Left colon (tissue), 2 donors: ENCODE measurements around the gene LRRC46. TPM values are rescaled to one million over a fixed set of nuclear protein-coding genes. Genes with fewer than 3 reads are reported as not detected.

ENCODE experiments used
- ATAC-seq: fragments of 200-7000 bp; cut with Tn5 transposase; one replicate; pipeline ENCODE4 v1.9.1; 2020; ENCODE audit warnings: mild to moderate bottlenecking, moderate library complexity
- DNase-seq, 2 donors: peaks; one replicate each; pipeline ENCODE4 v3.0.0-alpha.2; 2020
- intact Hi-C, 2 donors: fragments of 100-400 bp; cut with DNase I in 1 of 2; cut with micrococcal nuclease in 1 of 2; formaldehyde crosslinking; loops; one replicate each; pipeline versions ENCODE4 v1.11.2 to v1.14.0; 2022; cut with DNase I, micrococcal nuclease
- total RNA-seq, 2 donors: library from RNA; stranded (reverse); fragmentation: NEBNext Ultra II Directional; extraction: Animal tissue kit (Norgen Biotek cat#: 25700); gene quantifications; one replicate each; pipeline ENCODE4 v1.2.1, GENCODE V29; 2021
- donor health status: DM: no; HTN: no; CAD: no.
- donor health status: DM: yes; HTN: yes; CAD: no.

The LRRC46 gene
- total RNA-seq, 2 donors from 2014 or later = 0.42 TPM; not detected in 1

DNA sequence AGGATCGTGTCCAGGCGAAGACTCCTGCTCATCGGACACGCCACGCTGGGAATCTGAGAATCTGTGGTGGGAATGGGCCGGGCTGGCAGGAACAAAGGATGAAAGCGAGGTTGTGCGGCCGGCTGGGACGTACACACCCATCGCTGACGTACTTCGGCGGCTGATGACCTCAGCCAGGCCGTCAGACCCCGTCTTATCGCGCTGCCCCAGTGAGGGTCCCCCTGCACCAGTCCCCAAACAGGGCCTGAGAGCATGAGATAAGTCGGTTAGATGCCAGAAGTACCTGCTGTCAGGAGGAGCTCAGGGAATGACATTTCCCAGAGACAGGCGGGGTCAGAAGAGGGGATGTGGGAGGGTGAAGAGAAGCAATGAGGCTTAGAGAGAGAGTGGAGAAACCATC is 35.5 kb downstream of the LRRC46 start:
- DNase-seq (no peak), ATAC-seq (no peak)
- intact Hi-C loops = no loop called here

DNA sequence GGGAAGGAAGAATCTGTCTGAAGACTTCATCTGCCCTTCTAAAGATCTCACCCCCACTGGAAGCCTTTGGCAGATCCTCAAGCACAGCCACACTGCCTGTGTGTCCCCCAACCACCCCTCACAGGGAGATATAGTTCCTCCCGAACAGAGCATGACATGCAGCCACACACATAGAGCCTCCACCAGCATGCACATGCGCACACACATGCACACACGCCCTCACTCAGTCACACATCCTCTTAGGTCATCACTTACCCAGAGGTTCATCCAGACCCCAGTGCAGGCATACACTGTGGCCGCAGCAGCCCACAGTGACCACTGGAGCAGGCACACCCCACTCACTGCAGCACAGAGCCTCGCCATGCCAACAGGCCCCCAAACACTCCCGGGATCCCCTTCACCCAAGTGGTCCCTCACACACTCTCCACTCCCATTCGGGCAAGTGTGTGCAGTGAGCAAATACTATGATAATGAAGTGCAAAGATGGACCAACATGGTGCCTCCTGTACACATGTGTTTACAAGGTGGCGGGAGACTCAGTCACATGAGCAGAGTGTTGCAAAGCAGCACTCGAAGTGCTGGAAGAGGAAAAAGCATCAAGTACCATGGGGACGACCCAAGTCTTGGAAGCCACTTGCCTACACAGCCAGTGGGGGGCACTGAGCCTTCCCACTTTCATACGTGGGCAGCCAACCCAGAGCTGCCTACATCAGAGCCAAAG is 36.5 kb downstream of the LRRC46 start:
- DNase-seq = no peak
- intact Hi-C loops = no loop called here
- no peak for ATAC-seq

DNA sequence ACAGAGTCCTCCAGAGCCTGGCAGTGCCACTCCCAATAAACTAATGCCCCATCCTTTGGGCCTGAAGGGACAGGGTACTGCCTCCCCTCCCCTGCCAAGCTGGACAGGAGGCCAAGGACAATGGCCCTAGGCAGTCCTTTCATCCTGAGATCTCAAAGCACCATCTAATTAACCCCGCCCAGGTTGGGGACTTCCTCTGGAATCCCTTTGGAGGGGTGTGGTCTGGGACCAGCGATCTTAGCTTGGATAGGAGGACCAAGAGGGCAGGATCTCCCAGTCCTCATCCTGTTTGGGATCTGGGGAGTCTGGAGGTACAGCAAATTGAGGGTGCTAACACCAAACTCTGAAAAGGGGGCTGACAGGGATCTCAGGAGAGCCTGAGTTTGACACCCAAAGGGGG is 37.6 kb downstream of the LRRC46 start:
- intact Hi-C loops = no loop called here
- no peak for ATAC-seq
- DNase-seq = no peak

- intact Hi-C loops = no loop called here
- no peak for DNase-seq
- no peak for ATAC-seq
These were observed 38.6 kb downstream of the LRRC46 start for GRCh38 chr17:47870056-47870455.

- ATAC-seq (no peak), DNase-seq (no peak)
- intact Hi-C loops = no loop called here
These were observed 39.6 kb downstream of the LRRC46 start for GRCh38 chr17:47871048-47871447.

DNA sequence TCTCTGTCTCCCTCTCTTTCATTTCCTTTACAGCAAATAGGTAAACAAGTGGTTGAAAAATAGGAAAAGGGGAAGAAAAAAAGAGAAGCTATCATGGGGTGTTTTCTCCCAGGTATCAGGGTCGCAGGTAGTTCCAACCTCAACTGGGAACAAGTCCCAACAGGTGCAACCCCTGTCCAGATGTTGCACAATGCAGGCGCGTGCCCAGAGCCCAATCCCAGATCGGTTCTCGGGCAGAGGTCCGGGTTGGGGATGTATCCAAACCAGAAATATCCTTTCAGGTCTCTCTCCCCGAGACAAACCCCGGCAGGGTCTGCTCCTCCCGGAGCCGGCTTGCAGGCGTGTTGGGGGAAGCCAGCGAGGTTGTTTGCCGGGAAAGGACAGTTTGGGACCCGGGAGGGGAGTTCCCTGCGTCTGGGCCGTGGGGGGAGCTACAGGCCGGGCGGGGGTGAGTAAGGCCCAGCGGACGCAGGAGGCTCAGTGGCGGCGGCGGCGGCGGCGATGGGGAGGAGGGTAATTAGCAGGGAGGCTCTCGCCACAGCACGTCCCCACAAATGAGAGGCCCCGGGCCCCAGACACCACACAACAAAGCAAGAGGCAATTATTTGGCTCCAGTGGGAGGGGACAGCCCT is 40.7 kb downstream of the LRRC46 start:
- ATAC-seq (no peak), DNase-seq (no peak)
- intact Hi-C loops = no loop called here

DNA sequence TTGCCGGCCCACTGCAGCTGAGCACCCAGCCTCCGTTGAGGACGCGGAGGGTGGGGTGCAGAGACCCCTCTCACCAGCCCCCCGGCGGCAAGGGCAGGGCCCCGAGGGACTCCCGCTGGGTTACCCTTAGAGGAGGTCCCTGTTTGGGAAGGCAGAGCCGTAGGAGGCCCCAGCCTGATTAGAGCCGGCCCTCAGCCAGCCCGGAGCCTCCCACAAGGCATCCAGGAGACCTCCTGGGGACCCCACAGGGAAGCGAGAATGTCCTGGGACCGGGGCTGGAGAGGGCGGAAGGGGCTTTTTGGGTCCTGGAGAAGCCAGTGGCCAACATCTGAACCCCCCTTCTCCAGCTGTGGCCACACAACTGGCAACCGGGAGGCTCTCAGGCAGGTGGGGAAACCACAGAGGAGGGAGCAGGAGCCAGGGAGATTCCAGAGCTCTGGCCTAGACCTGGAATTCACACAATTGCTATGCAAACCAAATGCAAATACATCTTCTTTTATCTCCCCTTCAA is 41.2 kb downstream of the LRRC46 start:
- DNase-seq = no peak
- intact Hi-C loops = no loop called here
- no peak for ATAC-seq

DNA sequence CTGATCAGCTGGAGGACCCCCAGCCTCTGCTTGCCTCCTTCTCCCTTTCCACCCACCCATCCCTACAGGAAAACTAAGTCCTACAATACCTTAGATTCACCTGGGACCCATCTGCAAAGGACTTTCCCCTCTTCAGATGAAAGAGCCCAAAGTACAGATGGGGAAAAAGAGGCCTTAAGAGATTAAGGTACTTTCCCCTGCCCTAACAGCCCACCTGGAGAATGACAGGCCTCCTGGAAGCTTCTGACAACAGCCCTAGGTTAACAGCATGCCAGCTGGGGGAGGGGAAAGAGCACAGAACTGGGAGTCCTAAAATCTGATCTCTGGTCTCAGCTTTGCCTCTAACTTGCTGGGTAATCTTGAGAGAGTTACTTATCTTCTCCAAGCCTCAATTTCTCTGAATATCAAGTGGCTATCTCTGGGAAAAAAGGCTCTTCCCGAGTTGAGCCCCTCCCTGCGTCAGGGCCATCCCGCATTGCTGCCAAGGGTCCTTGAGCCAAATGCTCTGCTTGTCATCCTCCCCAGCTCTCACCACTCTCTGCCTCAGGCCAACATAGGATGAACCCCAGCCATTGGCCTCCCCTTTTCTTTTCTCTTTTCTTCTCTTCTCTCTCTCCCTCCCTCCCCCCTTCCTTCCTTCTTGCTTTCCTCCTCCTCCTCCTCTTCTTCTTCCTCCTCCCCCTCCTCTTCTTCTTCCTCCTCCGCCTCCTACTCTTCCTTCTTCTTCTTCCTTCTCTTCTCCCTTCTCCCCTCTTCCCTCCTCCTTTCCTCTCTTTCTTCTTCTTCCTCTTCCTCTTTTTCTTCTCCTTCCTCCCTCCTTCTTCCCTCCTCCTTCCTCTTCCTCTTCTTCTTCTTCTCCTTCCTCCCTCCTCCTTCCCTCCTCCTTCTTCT is 42.0 kb downstream of the LRRC46 start:
- no peak for DNase-seq

DNA sequence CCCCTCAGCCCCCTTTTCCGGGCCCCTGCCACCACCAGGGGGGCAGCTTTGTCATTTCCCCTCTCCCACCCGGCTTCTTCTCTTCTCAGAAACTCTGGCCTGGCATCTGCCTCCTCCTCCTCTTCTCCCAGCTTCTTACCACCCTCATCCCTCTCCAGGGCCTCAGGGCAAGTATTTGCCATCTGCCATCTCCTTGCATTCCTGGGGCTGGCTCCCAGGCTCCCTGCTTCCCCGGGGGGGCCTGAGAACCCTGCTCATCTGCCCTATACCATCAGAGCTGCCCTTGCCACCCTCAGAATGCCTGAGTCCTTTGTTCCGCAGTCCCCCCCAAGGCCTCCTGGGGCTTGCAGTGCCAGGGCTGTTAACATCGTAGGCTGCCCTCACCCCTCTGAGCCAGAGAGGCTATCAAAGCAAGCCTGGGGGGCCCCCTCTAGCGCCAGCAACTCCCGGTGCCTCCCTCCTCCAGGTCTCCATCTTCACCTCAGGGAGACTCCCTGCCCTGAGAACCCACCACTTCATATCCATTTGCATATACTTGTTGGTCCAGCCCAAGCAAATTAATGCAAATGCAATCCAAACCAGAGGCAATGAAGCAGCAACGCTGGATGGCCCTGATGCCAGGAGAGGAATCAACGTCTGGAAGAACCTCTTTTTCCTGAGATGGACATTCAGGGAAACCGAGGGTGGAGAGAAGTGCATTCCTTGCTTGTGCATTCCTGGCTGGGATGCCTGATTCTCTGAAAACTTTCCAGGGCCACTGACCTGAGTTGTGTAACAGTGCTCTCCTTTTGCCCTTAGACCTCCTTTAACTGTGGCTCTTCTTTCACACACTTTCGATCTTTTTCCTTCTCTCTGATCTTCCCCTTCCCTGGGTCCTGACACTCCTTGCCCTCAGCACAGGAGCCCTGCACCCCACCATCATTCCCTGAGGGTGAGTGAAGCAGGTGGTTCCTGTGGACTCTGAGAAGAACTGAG is 43.8 kb downstream of the LRRC46 start:
- ATAC-seq (no peak), DNase-seq (no peak)
- intact Hi-C loops = no loop called here

More for the DNA sequence above, 42.0 kb downstream of the LRRC46 start:
- no peak for ATAC-seq
- intact Hi-C loops = no loop called here

DNA sequence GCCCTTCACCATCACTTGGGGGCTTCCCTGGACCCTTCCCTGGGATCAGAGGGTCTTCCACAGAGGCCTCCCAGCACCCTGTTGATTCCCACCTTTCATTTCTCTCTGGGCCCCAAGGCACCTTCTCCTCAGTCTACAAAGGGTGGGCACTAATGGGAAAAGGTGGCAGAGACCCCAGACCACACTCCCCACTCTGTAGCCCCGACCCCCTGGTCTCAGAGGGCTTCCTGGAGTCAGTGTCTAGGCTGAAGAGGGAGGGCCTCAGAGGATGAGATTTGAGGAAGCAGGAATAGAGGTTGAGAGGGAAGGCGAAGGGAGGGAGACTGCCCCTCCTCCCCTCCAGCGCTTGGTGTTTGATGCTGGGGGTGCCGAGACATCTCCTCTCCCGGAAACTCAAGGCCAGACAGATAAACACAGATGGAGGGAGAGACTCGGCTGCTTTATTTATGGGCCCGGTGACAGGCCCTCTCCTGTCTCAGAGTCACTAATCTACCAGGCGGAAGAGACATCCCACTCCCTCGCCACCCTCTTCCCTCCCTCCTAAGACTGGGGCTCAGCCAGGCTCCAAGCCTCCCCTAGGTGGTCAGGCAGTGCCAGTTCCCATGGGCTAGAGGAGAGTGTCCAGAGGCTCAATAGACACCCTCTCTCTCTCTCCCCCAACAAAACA is 46.0 kb downstream of the LRRC46 start:
- DNase-seq (no peak), ATAC-seq (no peak)
- intact Hi-C loops = no loop called here

DNA sequence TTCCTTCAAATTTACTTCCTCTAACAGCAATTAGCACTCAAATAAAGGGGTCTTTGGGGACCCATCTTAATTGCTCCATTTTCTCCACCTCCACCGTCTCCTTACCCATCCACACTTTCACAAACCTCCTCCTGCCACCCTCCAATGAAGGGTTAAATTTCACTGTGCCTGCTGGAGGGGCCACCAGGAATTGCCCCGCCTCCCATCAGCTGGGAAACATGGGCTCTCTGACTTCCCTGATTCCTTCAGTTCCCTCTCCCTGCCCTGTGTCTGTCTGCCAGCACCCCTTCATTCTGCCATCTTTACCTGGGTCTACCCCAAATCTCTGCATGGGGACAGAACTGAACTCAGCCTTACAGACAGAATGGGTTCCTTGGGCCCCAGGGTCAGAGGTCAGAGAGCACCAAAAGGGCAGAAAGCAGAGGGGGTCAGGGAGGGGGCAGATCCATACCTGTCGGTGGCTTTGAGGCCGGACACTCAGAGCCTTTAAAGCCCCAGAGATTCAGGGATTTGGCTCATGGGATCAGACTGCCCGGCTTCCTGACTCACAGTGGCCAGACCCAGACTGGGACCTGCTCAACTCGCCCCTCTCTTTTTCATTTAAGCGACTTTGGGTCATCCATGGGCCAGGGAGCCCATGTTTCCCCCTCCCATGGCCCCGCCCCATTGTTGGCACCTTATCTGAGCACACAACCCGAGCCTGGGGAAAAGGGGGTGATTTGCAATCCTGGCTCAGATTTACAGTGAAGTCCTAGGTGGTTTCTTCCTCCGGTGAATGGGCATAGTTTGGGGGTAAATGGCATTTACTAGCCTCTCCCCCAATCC is 46.9 kb downstream of the LRRC46 start:
- intact Hi-C loops = no loop called here
- ATAC-seq = no peak
- DNase-seq = no peak

GRCh38 chr17:47879028-47879585 is 47.6 kb downstream of the LRRC46 start:
- no peak for ATAC-seq
- intact Hi-C loops = no loop called here
- DNase-seq = no peak

GRCh38 chr17:47879776-47880454 is 48.4 kb downstream of the LRRC46 start:
- ATAC-seq = no peak
- intact Hi-C loops = no loop called here
- DNase-seq = no peak

- DNase-seq = peak; percentile 54 to 81
- ATAC-seq = peak; percentile 49
- intact Hi-C loops = no loop called here
These were observed 50.8 kb downstream of the LRRC46 start for GRCh38 chr17:47882247-47882646.

DNA sequence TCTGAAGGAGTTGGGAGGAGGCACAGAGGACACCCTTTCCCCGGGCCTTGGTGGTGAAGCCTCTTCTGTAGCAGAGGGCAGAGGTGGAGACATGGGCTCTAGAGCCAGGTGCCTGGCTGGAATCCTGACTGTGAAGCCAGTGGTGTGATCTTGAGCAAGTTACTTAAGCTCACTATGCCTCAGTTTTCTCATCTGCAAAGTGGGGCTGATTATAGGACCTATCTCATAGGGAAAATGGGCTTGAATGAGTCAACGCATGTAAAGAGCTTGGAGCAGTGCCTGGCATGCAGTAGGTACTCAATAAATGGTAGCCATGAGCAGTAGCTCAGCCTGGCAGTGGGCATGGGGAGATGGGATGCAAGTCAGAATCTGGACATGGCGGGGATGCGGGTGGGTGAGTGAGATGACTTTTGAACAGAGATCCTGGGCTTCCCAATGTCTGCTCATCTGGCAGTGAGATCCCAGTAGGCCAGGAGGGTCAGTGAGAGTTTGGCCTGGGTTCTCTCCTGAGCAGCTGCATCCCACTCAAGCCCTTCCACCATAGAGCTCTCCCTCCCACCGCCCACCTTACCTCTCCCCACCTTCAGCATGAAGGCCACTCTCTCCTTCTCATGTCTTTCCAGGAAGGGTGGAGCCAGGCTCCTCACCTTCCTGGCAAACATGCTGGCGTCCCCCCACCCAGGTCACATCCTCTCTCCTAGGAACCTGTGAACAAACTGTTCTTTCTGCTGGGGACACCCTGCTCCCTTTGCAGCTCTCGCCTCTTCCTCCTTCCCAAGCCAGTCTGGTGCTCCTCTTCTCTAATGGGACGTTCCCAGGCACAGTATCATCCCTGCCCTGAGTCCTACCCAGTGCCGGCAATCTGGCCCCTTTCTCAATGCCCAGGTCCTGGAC is 51.5 kb downstream of the LRRC46 start:
- DNase-seq (no peak), ATAC-seq (no peak)
- intact Hi-C loops = no loop called here
